PC-3 (cell line): Measurements from ENCODE around the gene BCKDHB. TPM values are rescaled to one million over a fixed set of nuclear protein-coding genes. Genes with fewer than 3 reads are reported as not detected.
A peak's percentile ranks its signal among the peaks of the same experiment; 100 is the strongest.

Source experiments
- ATAC-seq: fragments of 200-7000 bp; cut with Tn5 transposase; 2 replicates; pipeline ENCODE4 v1.9.1; 2020; ENCODE audit warnings: mild to moderate bottlenecking, moderate library complexity
- BruUV-seq: library from RNA; stranded (reverse); fragments of 400-500 nt; replicated peaks from 2 replicates; lab custom pipeline; 2021; lab: Mats Ljungman, UMichigan
- CTCF ChIA-PET: fragments of 300-600 bp; sonication (Branson Sonifier 250); formaldehyde crosslinking; loops from one replicate; lab custom pipeline; 2022; ENCODE audit warnings: antibody characterized with exemption; lab: Charles Lee
- POLR2A ChIA-PET: fragments of 300-600 bp; sonication (Branson Sonifier 250); formaldehyde crosslinking; loops from one replicate; lab custom pipeline; 2022; ENCODE audit warnings: antibody characterized with exemption; ENCODE audit not compliant: unreplicated experiment; lab: Charles Lee
- DNase-seq: peaks from one replicate; pipeline ENCODE4 v3.0.0-alpha.2; 2015
- H2AFZ ChIP-seq: fragments of 300-600 bp; sonication (generic); 2 replicates; pipeline ENCODE4 v1.6.0; 2016; ENCODE audit warnings: antibody characterized with exemption, low read length
- H3F3A ChIP-seq: fragments of 300-600 bp; sonication (generic); one replicate; pipeline ENCODE4 v1.6.0; 2017; ENCODE audit warnings: antibody characterized with exemption, low read length, control low read depth, mild to moderate bottlenecking; ENCODE audit not compliant: unreplicated experiment
- H3K27ac ChIP-seq: fragments of 300-600 bp; sonication (generic); 2 replicates; pipeline ENCODE4 v1.5.1; 2016; ENCODE audit warnings: mild to moderate bottlenecking, low read length
- H3K27me3 ChIP-seq: fragments of 300-600 bp; sonication (generic); 2 replicates; pipeline ENCODE4 v1.6.1; 2016; ENCODE audit warnings: low read length, mixed read lengths
- H3K36me3 ChIP-seq: fragments of 300-600 bp; sonication (generic); 2 replicates; pipeline ENCODE4 v1.6.1; 2016; ENCODE audit warnings: low read depth, mixed run types, low read length, mixed read lengths
- H3K4me1 ChIP-seq: fragments of 300-600 bp; sonication (generic); 2 replicates; pipeline ENCODE4 v1.5.1; 2016; ENCODE audit warnings: low read length; ENCODE audit not compliant: insufficient read depth
- H3K4me2 ChIP-seq: fragments of 300-600 bp; sonication (generic); 2 replicates; pipeline ENCODE4 v1.6.0; 2016; ENCODE audit warnings: low read length
- H3K4me3 ChIP-seq: fragments of 300-600 bp; sonication (generic); 2 replicates; pipeline ENCODE4 v1.5.1; 2016; ENCODE audit warnings: mild to moderate bottlenecking, low read length, mixed read lengths
- H3K79me2 ChIP-seq: fragments of 300-600 bp; sonication (generic); 2 replicates; pipeline ENCODE4 v1.6.1; 2017; ENCODE audit warnings: low read length, mixed read lengths
- H3K9ac ChIP-seq: fragments of 300-600 bp; sonication (generic); 2 replicates; pipeline ENCODE4 v1.6.0; 2016; ENCODE audit warnings: mild to moderate bottlenecking, low read length
- H3K9me2 ChIP-seq: fragments of 300-600 bp; sonication (generic); replicated peaks from 2 replicates; pipeline ENCODE4 v1.6.1; 2016; ENCODE audit warnings: mixed run types, low read length, mixed read lengths
- H3K9me3 ChIP-seq: fragments of 300-600 bp; sonication (generic); 2 replicates; pipeline ENCODE4 v1.6.1; 2016; ENCODE audit warnings: low read length, mixed read lengths
- H4K20me1 ChIP-seq: fragments of 300-600 bp; sonication (generic); 2 replicates; pipeline ENCODE4 v1.6.1; 2016; ENCODE audit warnings: low read length, mixed read lengths
- EZH2 ChIP-seq: fragments of 300-600 bp; sonication (generic); IDR thresholded peaks from one replicate; pipeline ENCODE4 v1.6.1; 2017; ENCODE audit warnings: antibody characterized with exemption, mild to moderate bottlenecking, low read length; ENCODE audit not compliant: unreplicated experiment
- EZH2phosphoT487 ChIP-seq: fragments of 300-600 bp; sonication (generic); IDR thresholded peaks from 2 replicates; pipeline ENCODE4 v1.6.1; 2018; ENCODE audit warnings: mild to moderate bottlenecking, antibody characterized with exemption, low read length, borderline replicate concordance
- intact Hi-C: fragments of 100-400 bp; cut with micrococcal nuclease; formaldehyde crosslinking; loops from 2 replicates; pipeline ENCODE4 v1.9.0; 2023
- total RNA-seq: library from RNA; depleted of rRNA; stranded (reverse); fragments of >200 nt; gene quantifications from 2 replicates; pipeline ENCODE4 v1.2.3, GENCODE V29; 2014
- TF ChIP-seq, protein P1 (sequence below): fragments of 300-600 bp; sonication (generic); conservative IDR thresholded peaks from 2 replicates; pipeline ENCODE4 v1.5.1; 2017; ENCODE audit warnings: antibody characterized with exemption, low read depth, mild to moderate bottlenecking, low read length

Gene BCKDHB
- total RNA-seq, 1 experiment from 2014 or later = 9.9 TPM

DNA sequence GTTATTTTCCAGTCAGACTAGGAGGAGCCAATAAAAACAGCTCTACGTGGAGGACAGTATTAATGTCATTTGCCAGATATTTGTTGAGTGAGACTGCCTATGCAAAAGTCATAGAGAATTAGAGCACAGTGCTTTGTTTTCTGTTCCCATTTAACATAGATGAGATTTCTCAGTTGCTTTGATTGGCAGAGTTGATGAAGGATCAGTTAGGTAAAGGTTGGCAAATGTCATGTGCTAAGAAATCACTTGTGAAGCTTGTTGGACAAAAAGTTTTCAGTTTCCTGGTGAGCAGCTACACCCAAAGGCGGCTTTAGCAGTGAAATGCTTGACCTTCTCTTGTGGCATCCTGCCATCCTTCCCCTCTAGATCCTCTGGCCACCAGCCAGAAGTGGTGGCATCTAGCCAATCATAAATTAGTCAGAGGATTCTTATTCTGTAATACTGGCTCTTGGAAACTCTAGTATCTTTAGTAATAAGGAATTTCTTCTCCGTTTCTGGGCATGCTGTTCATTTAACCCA is 37.0 kb downstream of the BCKDHB start:
- no peaks in the 10 kb centered on the region for H3K79me2 ChIP-seq
- TF ChIP-seq EZH2phosphoT487 (no peak), EZH2 (no peak)
- TF ChIP-seq, protein P1, sequence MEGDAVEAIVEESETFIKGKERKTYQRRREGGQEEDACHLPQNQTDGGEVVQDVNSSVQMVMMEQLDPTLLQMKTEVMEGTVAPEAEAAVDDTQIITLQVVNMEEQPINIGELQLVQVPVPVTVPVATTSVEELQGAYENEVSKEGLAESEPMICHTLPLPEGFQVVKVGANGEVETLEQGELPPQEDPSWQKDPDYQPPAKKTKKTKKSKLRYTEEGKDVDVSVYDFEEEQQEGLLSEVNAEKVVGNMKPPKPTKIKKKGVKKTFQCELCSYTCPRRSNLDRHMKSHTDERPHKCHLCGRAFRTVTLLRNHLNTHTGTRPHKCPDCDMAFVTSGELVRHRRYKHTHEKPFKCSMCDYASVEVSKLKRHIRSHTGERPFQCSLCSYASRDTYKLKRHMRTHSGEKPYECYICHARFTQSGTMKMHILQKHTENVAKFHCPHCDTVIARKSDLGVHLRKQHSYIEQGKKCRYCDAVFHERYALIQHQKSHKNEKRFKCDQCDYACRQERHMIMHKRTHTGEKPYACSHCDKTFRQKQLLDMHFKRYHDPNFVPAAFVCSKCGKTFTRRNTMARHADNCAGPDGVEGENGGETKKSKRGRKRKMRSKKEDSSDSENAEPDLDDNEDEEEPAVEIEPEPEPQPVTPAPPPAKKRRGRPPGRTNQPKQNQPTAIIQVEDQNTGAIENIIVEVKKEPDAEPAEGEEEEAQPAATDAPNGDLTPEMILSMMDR = no peak
- no peak overlapping the region for H3K4me3 ChIP-seq
- H3K27ac ChIP-seq = peak overlapping the region; percentile 10; the same call in 1 of the 2 replicates
- no peaks in the 10 kb centered on the region for H3K27me3 ChIP-seq
- intact Hi-C loops = no loop called here
- ChIA-PET POLR2A (no interaction called here), CTCF (interaction anchor here (0.7 kb wide), 1 partner anchor 197 kb away, joined by 4 read pairs; no protein-coding TSS in a partner anchor)
- ATAC-seq = peak; percentile 64
- no peaks in the 10 kb centered on the region for H4K20me1 ChIP-seq
- H3F3A ChIP-seq = no peaks in the 10 kb centered on the region
- peaks cover 18% of the 10 kb centered on the region for H3K4me1 ChIP-seq
- no peaks in the 10 kb centered on the region for H3K36me3 ChIP-seq
- no peak overlapping the region for H3K9ac ChIP-seq
- H3K9me3 ChIP-seq = no peaks in the 10 kb centered on the region
- H3K9me2 ChIP-seq = no peaks in the 10 kb centered on the region
- peak; percentile 91 for DNase-seq
- peak overlapping the region; percentile 23 for H3K4me2 ChIP-seq
- BruUV-seq = no TSS peak
- 0 out of 2 replicates have a peak overlapping the region, but pooled peaks have one; percentile 27 for H2AFZ ChIP-seq

- H3K36me3 ChIP-seq = no peaks in the 10 kb centered on the region
- ChIA-PET CTCF (no interaction called here), POLR2A (no interaction called here)
- no peaks in the 10 kb centered on the region for H3K9me3 ChIP-seq
- BruUV-seq = no TSS peak
- DNase-seq (no peak), ATAC-seq (no peak)
- H3K9me2 ChIP-seq = no peaks in the 10 kb centered on the region
- no peak overlapping the region for H3K9ac ChIP-seq
- H3K4me1 ChIP-seq = peaks cover 18% of the 10 kb centered on the region
- no peak for TF ChIP-seq EZH2phosphoT487
- TF ChIP-seq, protein P1 = no peak
- no peaks in the 10 kb centered on the region for H4K20me1 ChIP-seq
- no peaks in the 10 kb centered on the region for H3K27me3 ChIP-seq
- no peak overlapping the region for H3K4me2 ChIP-seq
- no peak overlapping the region for H3K4me3 ChIP-seq
- intact Hi-C loops = no loop called here
- no peaks in the 10 kb centered on the region for H3F3A ChIP-seq
- H2AFZ ChIP-seq = no peak overlapping the region
- no peak overlapping the region for H3K27ac ChIP-seq
- H3K79me2 ChIP-seq = no peaks in the 10 kb centered on the region
Observed at GRCh38 chr6:80144753-80145315, 38.4 kb downstream of the BCKDHB start.

DNA sequence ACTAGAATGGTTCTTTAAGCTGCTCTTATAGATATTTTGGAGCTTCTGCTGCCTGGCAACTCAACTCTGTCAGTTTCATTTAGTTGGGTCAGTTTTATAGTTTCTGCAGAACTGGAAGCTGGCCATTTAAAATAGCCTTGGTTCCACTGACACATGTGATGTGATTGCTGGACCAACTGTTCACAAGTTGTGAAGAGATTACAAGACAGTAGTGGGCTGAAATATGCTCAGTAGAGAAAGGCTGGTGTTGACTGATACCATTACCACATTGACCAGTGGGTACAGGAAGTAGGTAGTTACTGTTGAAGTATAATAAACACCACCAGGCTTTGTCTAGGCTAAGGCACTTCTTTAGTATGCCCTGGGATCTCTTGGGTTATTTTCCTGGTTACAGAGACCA is 39.0 kb downstream of the BCKDHB start:
- no peaks in the 10 kb centered on the region for H3K36me3 ChIP-seq
- H2AFZ ChIP-seq = no peak overlapping the region
- H3K9me2 ChIP-seq = no peaks in the 10 kb centered on the region
- no peaks in the 10 kb centered on the region for H4K20me1 ChIP-seq
- POLR2A ChIA-PET = no interaction called here
- no peaks in the 10 kb centered on the region for H3K9me3 ChIP-seq
- intact Hi-C loops = no loop called here
- BruUV-seq = no TSS peak
- peaks cover 18% of the 10 kb centered on the region for H3K4me1 ChIP-seq
- CTCF ChIA-PET = no interaction called here
- H3K27me3 ChIP-seq = no peaks in the 10 kb centered on the region
- ATAC-seq (no peak), DNase-seq (no peak)
- H3K27ac ChIP-seq = no peak overlapping the region
- H3K4me2 ChIP-seq = no peak overlapping the region
- no peaks in the 10 kb centered on the region for H3K79me2 ChIP-seq
- TF ChIP-seq, protein P1 = no peak
- TF ChIP-seq EZH2 (no peak), EZH2phosphoT487 (no peak)
- no peak overlapping the region for H3K4me3 ChIP-seq
- no peaks in the 10 kb centered on the region for H3F3A ChIP-seq
- no peak overlapping the region for H3K9ac ChIP-seq
